Jurkat, Clone E6-1 (cell line): Measurements from ENCODE around the gene BTBD10. TPM values are rescaled to one million over a fixed set of nuclear protein-coding genes. Genes with fewer than 3 reads are reported as not detected.
A peak's percentile ranks its signal among the peaks of the same experiment; 100 is the strongest.

Experiments used
- DNase-seq: peaks from one replicate; pipeline ENCODE4 v3.0.0-alpha.2; 2011; ENCODE audit warnings: low read depth, low spot score
- H3K4me3 ChIP-seq: 2 replicates; pipeline ENCODE4 v1.5.1; 2011; ENCODE audit warnings: mild to moderate bottlenecking, low read length, control low read depth, moderate library complexity
- polyA plus RNA-seq: library from polyadenylated mRNA; unstranded; fragments of >200 nt; gene quantifications from one replicate; pipeline ENCODE4 v1.2.1, GENCODE V29; 2012; ENCODE audit warnings: missing spikeins; ENCODE audit not compliant: insufficient read length, insufficient read depth

Gene BTBD10
- 35.0 TPM for polyA plus RNA-seq

DNA sequence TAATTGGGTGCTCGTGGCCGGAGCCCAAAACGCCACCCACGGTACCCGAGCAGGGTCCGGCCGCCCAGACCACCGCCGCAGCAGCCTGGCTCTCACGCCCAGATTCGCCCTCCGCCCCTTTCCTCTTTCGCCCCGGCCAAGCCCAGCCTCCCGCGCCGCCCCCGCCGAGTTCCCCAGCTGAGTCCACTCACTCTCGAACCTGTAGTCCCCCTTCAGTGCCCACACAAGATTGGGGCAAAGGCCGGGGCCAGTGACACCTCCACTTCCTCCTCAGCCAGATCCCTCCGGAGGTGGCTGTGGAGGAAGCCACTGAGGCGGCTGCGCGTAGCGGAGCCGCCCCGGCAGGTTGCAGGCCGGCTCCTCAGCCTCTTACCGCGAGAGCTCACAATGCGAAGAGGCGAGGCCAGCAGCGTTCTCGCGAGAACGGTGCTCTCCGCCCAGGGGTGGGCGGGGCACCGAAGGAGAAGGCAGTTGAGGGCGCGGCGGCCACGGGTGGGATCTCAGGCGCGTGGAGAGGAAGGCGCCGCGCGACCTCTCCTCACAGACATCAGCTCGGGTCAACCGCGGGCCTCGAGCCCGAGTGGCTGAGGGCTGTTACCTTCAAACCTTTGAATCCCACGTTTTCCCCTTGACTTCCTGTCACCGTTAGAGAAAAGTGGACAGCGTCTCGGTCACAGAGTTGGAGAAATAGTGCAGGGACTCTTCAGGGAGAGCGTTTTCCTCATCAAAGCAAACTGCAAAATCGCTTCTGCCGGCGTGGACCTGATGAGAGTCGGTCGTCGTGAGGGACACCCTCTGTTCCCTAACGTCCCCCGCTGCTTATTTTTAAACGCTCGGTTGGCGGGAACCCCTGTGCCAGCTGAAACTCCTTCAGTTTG is at the start of gene BTBD10:
BTBD10 (minus strand) TSS at position 322 of the 878 bp plus-strand sequence. CDS start 18,098 bp downstream, outside the sequence.
- peak within 1 kb of the TSS; percentile 86 for H3K4me3 ChIP-seq
- DNase-seq: peak; percentile 91

DNA sequence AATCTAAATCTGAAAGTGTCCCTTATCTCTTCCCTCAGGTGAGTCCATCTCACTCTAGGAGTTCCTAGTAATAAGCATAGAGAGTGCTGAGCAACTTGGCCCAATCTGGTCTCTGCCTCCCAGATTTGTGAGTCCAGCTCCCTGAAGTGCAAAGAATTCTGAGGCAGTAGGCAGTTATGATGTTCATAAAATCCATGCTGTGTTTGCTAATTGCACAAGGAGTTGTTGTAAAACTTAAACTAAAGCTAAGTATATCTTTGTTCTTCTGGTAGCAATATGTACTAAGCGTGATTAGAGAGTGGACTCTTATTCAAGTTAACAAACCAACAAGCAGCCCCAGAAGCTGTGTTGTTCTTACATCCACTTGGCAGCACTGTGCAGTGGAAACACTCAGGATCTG is 40.4 kb upstream of the BTBD10 start:
- no peak for DNase-seq
- H3K4me3 ChIP-seq: no peak overlapping the region

DNA sequence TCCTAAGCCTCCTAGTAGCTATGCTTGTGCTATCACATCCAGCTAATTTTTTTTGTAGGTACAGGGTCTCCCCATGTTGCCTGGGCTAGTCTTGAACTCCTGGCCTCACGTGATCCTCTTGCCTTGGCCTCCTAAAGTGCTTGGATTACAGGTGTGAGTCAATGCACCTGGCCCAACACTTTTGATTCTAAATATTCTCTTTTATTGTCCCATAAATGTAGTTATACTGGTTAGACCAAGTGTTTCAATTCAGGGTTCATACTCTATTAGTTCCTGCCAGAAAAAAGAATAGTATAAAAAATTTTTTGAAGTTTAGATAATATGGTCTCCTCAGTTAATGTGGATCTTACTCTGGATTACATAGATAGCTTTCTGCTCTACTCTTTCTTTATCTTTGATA is 39.5 kb upstream of the BTBD10 start:
- H3K4me3 ChIP-seq: no peak overlapping the region

DNA sequence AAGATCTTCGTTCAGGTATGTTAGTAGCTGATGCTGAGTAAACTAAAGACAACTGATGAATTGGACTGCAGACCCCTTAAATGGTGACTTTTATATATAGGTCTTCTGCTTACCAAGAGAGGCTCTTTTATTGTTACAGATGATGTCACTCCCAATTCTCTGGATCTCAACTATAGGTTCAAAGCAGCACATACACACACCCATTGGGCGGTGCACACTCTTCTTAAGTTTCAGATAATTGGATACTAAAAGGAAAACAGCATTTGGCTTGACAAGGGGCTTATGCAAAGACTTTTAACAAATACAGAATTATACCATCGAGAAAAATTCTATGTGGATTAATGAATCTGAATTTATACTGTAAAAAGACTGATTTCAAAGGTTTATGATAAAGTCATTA is 32.9 kb upstream of the BTBD10 start, which contains the start of gene PTH:
PTH (minus strand) TSS at position 69 of the 400 bp plus-strand sequence. CDS start 3,142 bp downstream, outside the sequence.
- no peak within 1 kb of the TSS for H3K4me3 ChIP-seq
- no peak for DNase-seq

More for the DNA sequence above, 39.5 kb upstream of the BTBD10 start:
- no peak for DNase-seq

DNA sequence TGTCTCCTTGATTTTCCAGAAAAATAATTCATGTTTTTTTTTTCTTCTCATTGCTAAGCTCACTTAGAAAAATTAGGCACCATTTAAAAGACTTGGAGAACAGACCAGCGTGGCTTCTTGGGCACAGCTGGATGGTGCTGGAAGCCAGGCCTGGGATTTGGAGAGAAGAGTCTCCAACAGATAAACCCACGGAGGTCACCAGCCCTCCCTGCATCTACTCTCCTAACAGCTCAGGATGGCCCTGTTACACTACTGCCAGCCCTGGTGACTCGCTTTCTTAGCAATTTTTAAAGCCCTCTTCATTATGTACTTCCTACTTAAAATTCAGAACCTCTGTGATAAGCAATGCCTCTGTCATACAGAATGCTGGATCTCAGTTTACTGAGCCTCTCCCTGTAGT is 31.0 kb upstream of the BTBD10 start:
- no peak for DNase-seq
- no peak overlapping the region for H3K4me3 ChIP-seq

DNA sequence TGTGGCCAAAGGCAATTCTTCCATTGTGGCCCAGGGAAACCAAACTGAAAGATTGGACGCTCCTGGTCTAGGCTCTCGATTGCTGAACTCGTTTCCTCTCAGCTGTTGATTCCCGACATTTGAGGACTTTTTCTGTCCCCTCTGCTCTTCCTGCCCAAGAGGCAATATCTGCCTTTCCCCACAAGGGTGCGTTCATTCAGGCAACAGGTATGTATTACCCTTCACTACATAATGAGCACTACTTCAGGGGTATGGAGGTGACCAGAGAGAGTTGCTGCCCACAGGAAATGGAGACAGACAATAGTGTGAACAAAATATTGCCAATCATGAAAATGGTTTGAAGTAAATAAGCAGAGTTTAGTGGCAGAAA is 24.6 kb upstream of the BTBD10 start:
- H3K4me3 ChIP-seq: no peak overlapping the region
- DNase-seq: peak; percentile 26

DNA sequence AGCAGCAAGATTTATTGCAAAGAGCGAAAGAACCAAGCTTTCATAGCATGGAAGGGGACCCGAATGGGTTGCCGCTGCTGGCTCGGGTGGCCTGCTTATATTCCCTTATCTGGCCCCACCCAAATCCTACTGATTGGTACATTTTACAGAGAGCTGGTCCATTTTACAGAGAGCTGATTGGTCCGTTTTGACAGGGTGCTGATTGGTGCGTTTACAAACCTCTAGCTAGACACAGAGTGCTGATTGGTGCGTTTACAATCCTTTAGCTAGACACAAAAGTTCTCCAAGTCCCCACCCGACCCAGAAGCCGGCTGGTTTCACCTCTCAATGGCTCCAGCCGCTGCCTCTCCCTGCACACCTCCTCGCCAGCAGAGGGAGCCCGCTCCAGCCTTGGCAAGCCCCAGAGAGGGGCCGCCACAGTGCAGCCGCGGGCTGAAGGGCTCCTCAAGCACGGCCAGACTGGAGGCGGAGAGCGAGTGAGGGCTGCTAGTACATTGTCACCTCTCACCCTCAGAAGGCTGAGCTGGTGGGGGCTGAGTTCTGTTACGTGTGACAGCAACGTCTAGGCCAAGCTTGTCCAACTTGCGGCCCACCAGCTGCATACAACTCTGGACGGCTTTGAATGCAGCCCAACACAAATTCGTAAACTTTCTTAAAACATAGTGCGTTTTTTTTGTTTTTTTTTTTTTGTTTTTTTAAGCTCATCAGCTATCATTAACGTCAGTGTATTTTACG is 24.1 kb upstream of the BTBD10 start:
- H3K4me3 ChIP-seq: no peak overlapping the region
- DNase-seq: no peak

DNA sequence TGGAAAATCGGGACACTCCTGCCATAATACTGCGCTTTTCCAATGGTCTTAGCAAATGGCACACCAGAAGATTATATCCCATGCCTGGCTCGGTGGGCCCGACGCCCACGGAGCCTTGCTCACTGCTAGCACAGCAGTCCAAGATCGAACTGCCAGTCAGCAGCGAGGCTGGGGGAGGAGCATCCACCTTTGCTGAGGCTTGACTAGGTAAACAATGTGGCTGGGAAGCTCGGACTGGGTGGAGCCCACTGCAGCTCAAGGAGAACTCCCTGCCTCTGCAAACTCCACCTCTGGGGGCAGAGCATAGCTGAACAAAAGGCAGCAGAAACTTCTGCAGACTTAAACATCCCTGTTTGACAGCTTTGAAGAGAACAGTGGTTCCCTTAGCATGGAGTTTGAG is 17.2 kb upstream of the BTBD10 start:
- H3K4me3 ChIP-seq: no peak overlapping the region

DNA sequence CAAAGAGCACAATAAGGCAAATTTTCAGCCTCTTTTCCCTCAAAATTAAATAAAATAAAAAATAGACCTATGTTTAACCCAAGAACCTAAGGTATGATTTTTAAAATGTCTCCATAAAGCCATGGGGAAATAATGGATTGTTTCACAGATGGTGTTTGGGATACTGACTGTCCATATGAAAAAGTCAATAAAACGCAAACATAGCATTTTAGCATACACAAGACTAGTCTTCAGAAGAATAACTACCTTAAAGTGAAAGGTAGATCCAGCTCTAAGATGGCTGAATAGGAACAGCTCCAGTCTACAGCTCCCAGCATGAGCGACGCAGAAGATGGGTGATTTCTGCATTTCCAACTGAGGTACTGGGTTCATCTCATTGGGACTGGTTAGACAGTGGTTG is 16.7 kb upstream of the BTBD10 start:
- H3K4me3 ChIP-seq: no peak overlapping the region
- DNase-seq: no peak

More for the DNA sequence above, 17.2 kb upstream of the BTBD10 start:
- DNase-seq: no peak

DNA sequence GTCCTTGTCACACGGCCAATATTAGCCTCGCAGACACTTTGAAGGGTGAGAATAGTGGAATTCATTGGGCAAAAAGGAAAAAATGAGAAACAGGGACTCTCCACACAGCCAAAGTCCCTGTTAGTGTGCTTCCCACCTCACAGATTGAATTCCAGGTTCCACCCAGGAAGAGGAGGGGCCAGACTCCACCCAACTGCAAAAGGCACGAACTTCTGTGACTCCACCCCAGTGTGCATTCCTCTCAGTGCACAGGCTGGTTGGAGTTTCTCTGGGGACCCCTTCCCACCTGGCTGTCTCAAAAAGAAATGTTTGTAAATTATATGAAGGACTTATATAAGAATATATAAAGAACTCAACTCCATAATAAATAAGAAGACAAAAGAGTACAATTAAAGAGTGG is 12.1 kb upstream of the BTBD10 start:
- H3K4me3 ChIP-seq: no peak overlapping the region
- no peak for DNase-seq

DNA sequence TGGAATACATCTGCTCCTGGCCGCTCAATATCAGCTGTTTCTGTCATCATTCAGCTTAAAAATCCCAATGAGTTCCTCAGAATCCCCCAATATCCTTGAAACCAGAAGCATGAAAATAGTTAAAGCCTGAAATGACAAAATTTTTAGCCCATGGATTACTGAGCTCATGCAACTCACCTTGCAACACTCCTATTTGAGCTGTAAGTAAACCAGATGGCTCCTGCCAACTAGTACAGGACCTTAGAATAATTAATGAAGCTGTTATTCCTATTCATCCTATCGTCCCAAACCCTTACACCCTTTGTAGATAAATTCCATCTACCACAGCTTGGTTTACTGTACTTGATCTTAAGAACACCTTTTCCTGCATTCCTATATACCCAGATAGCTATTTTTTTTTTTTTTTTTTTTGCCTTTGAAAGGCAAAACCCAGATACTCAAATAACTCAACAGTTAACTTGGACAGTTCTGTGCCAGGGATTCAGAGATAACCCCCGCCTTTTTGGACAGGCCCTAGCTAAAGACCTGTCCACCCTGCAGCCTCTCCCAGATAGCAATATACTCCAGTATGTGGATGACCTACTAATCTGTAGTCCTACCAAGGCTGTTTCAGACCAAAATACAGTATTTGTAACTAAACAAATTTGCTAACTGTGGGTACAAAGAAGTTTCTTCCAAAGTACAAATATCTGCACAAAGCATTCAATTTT is 10.1 kb upstream of the BTBD10 start:
- DNase-seq: no peak
- no peak overlapping the region for H3K4me3 ChIP-seq

DNA sequence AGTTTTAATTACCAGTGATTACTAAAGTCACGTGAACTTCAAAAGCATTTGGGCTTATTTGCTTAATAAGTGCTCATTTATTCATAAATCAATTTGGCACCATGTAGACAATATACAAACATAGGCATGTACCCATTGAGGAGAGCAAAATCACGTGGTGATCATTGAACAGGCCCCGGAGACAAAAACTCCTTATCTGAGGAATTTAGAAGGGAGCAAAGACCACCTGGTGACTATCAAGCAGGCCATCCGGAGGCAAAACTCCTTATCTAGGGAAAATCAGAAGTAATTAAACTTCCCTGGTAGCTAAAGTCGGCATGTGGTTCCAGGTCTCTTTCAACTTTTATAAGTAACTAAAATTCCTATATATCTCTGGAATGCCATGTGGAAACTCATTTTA is 5.7 kb upstream of the BTBD10 start:
- DNase-seq: no peak
- H3K4me3 ChIP-seq: no peak overlapping the region

DNA sequence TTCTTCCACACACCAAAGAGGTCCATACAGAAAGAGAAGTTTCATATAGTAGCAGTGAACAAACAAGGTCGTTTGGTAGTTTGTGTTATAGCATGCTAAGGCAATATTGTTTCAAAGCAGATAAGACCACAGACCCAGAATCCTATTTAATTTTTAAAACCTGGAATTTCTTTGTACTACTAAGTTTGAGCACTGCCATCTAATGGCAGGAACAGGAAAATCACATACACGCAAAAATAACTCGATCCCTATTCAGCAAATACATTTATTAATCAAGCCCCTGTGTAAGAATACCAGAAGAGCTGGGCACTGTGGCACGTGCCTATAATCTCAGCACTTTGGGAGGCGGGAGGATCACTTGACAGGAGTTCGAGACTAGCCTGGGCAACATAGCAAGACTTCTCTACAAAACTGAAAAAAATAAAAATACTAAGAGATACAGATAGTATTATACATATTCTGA is 2.9 kb upstream of the BTBD10 start:
- H3K4me3 ChIP-seq: no peak overlapping the region
- peak; percentile 22 for DNase-seq

DNA sequence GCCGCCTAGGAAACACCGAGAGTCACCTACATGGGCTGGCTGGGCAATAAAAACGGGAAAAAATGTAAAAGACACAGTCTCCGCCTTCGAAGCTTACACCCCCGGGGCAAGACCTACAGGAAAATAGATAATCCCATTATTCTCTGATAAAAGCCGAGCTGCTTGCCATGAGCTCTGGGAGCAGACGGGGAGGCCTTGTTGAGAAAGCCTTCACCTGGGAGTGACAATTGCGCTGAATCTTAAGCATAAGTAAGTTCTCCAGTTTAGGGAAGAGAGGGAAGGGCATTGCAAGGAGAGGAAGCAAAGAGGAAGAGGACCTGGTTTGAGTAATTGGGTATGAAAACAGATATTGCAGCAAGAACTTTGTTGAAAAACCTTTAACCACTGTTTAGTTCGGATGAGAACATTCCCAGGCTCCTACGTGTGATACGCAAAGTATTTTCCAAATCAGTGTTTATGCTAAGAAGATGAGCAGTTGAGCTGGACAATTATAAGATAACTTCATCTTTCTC is 813 bp upstream of the BTBD10 start:
- no peak for DNase-seq
- H3K4me3 ChIP-seq: peak overlapping the region; percentile 86

DNA sequence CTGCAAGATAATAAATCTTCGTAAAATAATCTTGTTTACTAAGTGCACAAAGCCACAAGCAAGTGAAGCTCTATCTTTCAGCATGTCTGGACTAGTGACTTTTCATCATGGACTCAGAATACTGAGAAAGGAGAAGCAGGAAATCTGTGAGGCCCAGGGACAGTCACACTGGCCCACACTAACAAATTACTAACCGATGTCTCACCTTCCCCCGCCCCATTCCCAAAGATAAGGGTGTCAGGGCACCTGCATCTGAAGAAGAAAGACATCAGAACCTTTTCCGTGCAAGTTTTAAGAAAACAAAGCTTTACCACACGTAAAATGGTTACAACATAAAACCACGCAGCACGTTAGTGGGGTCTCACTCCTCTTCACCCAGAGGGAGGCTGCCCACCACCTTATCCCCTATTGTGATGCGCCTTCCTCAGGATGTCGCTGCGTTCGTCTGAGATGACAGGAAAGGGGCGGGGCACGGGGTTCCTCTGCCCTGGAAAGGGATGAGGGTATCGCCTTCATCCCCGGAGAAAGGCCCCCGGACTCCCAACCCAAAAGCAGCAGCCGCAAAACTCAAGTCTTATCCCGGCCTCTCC is 616 bp downstream of the BTBD10 start:
- DNase-seq: peak; percentile 32
- peak overlapping the region; percentile 86 for H3K4me3 ChIP-seq

DNA sequence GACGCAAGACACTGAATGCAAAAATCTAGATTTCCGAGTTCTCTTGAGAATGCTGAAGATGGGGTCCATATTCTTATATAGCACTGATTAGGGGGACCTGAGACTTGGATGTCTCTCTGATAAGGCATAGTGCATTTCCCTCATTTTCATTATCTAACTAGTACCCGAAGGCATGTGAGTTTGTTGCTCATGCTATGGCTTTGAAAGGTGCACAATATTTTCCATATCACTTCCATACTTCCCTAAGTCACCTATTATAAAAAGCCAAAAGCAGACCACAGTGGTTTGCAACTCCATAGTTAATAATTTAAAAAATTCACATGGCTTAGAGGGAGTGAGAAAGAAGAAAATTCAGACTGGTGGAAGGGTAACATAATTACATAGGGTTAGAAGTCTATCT is 1.7 kb downstream of the BTBD10 start:
- no peak for DNase-seq
- no peak overlapping the region for H3K4me3 ChIP-seq

DNA sequence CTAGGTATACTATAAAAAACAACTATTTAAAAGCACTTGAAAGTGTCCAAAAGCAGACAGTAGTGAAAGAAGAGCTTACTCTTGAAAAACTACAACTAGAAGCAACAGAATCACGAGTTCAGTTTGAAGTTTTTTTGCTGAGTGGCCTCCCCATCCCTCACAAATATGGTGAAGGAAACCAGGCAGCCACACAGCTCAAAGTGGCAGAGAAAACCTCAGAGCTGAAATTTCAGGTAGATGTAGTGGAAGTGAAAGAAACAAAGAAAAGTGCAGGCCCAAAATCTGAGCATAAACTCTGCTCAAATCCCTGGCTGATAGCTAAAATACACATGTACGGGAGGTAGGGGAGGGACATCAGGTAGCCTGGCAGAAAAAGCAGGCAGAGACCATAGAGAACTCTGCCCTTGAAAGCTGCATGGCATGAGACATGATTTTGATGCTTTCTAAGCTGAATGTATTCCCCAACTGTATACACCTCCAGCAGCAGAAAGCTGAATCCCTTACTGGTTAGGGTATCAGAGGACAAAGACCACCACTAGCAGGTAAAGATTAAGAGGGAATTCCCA is 12.1 kb downstream of the BTBD10 start:
- H3K4me3 ChIP-seq: no peak overlapping the region
- DNase-seq: peak; percentile 16

DNA sequence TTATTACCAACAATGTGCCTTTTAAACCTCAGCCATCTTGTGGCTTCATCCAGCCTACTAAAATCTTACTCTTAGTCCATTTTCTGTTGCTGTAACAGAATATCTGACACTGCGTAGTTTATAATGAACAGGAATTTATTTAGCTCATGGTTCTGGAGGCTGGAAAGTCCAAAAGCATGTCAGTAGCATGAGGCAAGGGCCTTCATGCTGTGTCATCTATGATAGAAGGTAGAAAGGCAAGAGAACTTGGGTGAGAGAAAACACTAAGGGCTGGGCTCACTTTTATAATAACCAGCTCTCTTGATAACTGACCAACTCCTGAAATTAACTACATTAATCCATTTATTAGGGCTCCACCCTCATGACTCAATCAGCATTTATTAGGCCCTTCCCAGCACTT is 13.5 kb downstream of the BTBD10 start:
- DNase-seq: no peak
- H3K4me3 ChIP-seq: no peak overlapping the region

DNA sequence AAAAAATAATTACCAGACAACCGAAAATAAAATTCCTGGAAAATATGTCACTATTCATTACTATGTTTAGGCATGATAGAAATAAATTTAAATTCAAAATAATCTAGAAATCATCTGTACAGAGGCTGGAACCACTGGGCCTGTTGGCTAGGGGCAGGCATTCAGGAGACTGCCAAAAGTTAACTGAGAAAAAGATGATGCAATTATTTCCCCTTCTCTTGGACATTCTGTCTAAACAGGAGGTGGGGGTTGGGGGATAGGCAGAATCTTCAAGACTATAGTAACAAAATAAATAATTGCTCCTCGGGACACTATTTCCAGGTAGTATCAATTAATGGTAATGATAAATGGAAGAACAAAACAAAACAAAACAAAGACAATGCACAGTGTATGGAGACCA is 14.1 kb downstream of the BTBD10 start:
- H3K4me3 ChIP-seq: no peak overlapping the region
- no peak for DNase-seq
